HG03354 (cell line): Measurements from ENCODE around the gene UQCC2.

ENCODE experiments used
- ATAC-seq: cut with Tn5 transposase; IDR thresholded peaks from one replicate; pipeline ENCODE4 v1.9.1; 2021; ENCODE audit warnings: mild to moderate bottlenecking; ENCODE audit not compliant: unreplicated experiment, poor library complexity, severe bottlenecking

UQCC2 gene

GRCh38 chr6:33663028-33663427 lies 48.5 kb downstream of the UQCC2 start:
- ATAC-seq: no peak

DNA sequence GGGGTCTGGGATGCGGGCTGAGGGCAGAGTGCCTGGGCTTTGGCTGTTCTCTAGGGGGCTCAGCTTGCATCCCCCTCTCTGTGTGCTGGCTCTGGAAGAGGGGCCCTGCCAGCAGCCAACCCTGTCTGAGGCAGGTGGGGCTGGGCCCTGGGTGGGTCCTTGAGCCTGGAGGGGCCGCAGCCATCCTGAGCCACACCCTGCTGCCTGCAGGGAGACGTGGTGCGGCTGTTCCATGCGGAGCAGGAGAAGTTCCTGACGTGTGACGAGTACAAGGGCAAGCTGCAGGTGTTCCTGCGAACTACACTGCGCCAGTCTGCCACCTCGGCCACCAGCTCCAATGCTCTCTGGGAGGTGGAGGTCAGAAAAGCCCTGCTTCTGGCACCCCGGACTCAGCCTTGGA lies 49.2 kb downstream of the UQCC2 start:
- ATAC-seq: no peak

GRCh38 chr6:33661106-33661838 lies 50.2 kb downstream of the UQCC2 start:
- ATAC-seq: no peak

GRCh38 chr6:33659986-33660385 lies 51.5 kb downstream of the UQCC2 start:
- no peak for ATAC-seq

DNA sequence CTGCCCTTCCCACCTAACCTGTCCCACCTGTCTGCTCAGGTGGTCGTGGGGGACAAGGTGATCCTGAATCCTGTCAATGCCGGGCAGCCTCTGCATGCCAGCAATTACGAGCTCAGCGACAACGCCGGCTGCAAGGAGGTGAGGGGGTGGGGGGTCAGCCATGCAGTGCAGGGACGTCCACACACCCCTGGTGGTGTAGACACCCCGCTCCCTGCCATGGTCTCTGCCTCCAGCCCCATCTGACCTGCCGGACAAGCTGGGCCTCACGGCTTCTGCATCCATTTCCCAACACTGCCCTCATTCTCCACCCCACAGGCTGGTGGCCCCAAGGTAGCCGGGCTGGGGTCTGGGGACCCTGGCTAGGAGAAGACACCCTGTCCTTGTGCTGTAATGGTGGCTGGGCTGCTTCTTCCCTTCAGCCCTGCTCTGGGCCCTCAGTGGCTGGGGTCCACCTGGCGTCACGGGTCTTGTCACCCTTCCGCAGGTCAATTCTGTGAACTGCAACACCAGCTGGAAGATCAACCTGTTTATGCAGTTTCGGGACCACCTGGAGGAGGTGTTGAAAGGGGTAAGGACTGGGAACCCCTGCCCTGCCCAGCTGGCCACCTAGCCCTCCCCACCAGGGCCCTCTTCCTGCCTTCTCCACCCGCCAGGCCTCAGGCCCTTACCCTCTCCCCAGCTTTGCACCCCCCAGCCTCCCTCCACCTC lies 52.4 kb downstream of the UQCC2 start:
- no peak for ATAC-seq

GRCh38 chr6:33656844-33657243 lies 54.7 kb downstream of the UQCC2 start:
- ATAC-seq: no peak

- ATAC-seq: no peak
These were observed 56.5 kb downstream of the UQCC2 start for GRCh38 chr6:33654831-33655554.

- ATAC-seq: no peak
These were observed 59.5 kb downstream of the UQCC2 start for GRCh38 chr6:33652002-33652401.

DNA sequence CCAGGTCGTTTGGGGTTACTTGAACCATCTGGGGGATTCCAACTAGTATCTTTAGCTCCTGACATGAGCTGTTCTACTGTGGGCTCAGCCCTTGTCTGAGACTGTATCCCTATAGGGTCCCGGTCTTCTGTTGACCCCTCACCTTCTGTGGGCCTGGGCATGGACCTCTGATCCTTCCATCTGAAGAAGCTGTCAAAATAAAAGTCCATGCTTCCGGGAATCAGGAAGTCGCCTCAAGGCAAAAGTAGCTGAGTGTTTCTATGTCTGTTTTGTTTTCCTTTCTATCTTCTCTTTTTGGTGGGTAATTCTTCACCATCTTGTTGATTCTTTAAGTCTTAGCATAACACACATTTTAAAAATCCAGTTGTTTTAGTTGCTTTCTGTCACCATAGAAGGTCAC lies 60.1 kb downstream of the UQCC2 start:
- ATAC-seq: no peak
